Breast epithelium (tissue), 4 donors: ENCODE measurements around the gene NUCKS1. TPM values are rescaled to one million over a fixed set of nuclear protein-coding genes. Genes with fewer than 3 reads are reported as not detected.
"Not testable (repeated sequence)": the region's sequence is repeated elsewhere in the genome, so short reads cannot be mapped to it uniquely, and the experiment has no call there.

Source experiments
- DNase-seq, 2 donors: peaks; one replicate each; pipeline ENCODE4 v3.0.0-alpha.2; 2019; ENCODE audit warnings: low spot score in 2 of 2
- H3K27ac ChIP-seq, 2 donors: fragments of 200-600 bp; sonication (generic) in 1 of 2; one replicate each; pipeline ENCODE4 v1.5.1; 2016 to 2019; ENCODE audit warnings: mild to moderate bottlenecking in 1 of 2
- H3K27me3 ChIP-seq, 2 donors: fragments of 200-600 bp; sonication (generic) in 1 of 2; one replicate each; pipeline versions ENCODE4 v1.5.1 to v1.6.0; 2017 to 2019; ENCODE audit warnings: control low read depth in 1 of 2, mild to moderate bottlenecking in 1 of 2
- H3K36me3 ChIP-seq: fragments of 200-600 bp; one replicate; pipeline ENCODE4 v1.5.1; 2019
- H3K4me1 ChIP-seq, 2 donors: fragments of 200-600 bp; sonication (generic); one replicate each; pipeline ENCODE4 v1.5.1; 2016 to 2019; ENCODE audit warnings: control low read depth in 1 of 2
- H3K4me3 ChIP-seq, 3 donors: fragments of 200-600 bp; sonication (generic); 1 replicate in 2 of 3; 2 replicates in 1 of 3; pipeline ENCODE4 v1.5.1; 2016 to 2019; ENCODE audit warnings: mild to moderate bottlenecking in 3 of 3, moderate library complexity in 2 of 3
- H3K9me3 ChIP-seq, 2 donors: fragments of 200-600 bp; sonication (generic) in 1 of 2; one replicate each; pipeline ENCODE4 v1.5.1; 2016 to 2019; ENCODE audit warnings: control low read depth in 1 of 2
- CTCF ChIP-seq, 3 donors: fragments of 450-650 bp; IDR thresholded peaks; one replicate each; pipeline ENCODE4 v1.5.1; 2016 to 2017; ENCODE audit warnings: antibody characterized with exemption in 3 of 3, mild to moderate bottlenecking in 3 of 3, moderate library complexity in 3 of 3
- POLR2A ChIP-seq: fragments of 450-650 bp; IDR thresholded peaks from one replicate; pipeline ENCODE4 v1.6.1; 2016; ENCODE audit warnings: antibody characterized with exemption, mild to moderate bottlenecking, moderate library complexity
- POLR2AphosphoS5 ChIP-seq, 3 donors: sonication (generic); formaldehyde crosslinking; IDR thresholded peaks; one replicate each; pipeline ENCODE4 v1.6.1; 2017; ENCODE audit warnings: antibody characterized with exemption in 3 of 3
- intact Hi-C: fragments of 100-400 bp; cut with DNase I; formaldehyde crosslinking; loops from one replicate; pipeline ENCODE4 v1.15.1; 2023; ENCODE audit warnings: low total_unique reads
- total RNA-seq, 3 donors: library from RNA; depleted of rRNA; stranded (reverse); fragments of >200 nt; gene quantifications; one replicate each; pipeline ENCODE4 v1.1.0, GENCODE V29; 2016

Gene NUCKS1
- total RNA-seq, 3 donors from 2014 or later: 80.6 to 188 (median 86.9) TPM

DNA sequence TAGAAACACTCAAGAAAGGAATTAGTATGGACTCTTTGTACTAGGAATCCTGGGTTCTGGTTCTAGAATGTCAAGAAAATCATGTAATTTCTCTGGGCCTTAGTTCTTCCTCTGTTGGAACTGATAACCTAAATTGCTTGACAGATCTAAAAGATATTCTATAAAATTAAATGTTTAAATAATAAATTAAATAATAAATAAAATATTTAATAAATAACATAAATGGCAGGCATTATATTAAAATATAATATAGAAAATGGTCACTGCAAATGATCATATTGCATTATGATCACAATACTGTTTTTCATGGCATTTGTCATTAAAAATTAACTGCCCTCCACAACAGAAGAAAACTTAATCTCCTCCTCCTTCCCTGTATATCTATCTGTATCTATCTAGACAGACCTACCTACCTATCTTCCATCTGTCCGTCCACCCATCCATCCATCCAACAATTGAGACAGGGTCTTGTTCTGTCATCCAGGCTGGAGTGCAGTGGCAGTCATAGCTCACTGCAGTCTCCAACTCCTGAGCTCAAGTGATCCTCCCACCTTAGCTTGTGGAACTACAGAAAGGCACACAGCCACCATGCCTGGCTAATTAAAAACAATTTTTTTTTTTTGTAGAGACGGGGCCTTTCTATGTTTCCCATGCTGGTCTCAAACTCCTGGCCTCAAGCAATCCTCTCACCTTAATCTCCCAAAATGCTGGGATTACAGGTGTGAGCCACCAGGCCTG lies 16.4 kb downstream of the NUCKS1 start:
- DNase-seq: no peak
- Histone ChIP-seq H3K4me3 (no peak overlapping the region), H3K27me3 (no peaks in the 10 kb centered on the region), H3K9me3 (no peaks in the 10 kb centered on the region), H3K4me1 (no peaks in the 10 kb centered on the region), H3K27ac (no peak overlapping the region), H3K36me3 (no peaks in the 10 kb centered on the region)
- intact Hi-C loops: no loop called here
- TF ChIP-seq POLR2A: no peak
- TF ChIP-seq POLR2AphosphoS5 (IDR thresholded peaks at IDR 0.05): no peak
- no peak for TF ChIP-seq CTCF (IDR thresholded peaks at IDR 0.05)

DNA sequence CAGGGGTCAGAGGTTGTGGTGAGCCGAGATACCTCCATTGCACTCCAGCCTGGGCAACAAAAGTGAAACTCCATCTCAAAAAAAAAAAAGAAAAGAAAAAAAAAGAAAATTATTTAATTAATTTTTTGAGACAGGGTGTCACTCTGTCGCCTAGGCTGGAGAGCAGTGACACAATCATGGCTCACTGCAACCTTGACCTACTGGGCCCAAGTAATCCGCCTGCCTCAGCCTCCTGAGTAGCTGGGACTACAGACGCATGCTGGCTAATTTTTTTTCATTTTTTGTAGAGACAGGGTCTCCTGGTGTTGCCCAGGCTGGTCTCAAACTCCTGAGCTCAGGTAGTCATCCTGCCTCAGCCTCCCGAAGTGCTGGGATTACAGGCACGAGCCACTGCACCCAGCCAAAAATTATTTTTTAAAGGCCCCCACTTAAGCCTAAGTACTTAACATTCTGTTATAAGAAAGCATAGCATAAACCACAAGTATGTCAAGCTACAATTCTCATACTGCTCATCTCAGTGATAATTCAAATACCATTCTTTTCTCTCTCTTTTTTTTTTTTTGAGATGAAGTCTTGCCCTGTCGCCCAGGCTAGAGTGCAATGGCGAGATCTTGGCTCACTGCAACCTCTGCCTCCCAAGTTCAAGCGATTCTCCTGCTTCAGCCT lies 19.9 kb downstream of the NUCKS1 start:
- DNase-seq: no peak
- TF ChIP-seq CTCF (IDR thresholded peaks at IDR 0.05) (no peak), POLR2AphosphoS5 (IDR thresholded peaks at IDR 0.05) (no peak), POLR2A (no peak)
- Histone ChIP-seq H3K9me3 (no peaks in the 10 kb centered on the region), H3K4me1 (no peaks in the 10 kb centered on the region), H3K27ac (no peak overlapping the region), H3K27me3 (no peaks in the 10 kb centered on the region), H3K36me3 (no peaks in the 10 kb centered on the region), H3K4me3 (no peak overlapping the region)
- intact Hi-C loops: no loop called here

GRCh38 chr1:205726619-205727125 lies 23.3 kb downstream of the NUCKS1 start:
- no peak overlapping the region for H3K4me3 ChIP-seq
- no peak for DNase-seq
- no peaks in the 10 kb centered on the region for H3K27me3 ChIP-seq
- H3K9me3 ChIP-seq: no peaks in the 10 kb centered on the region
- TF ChIP-seq POLR2A (no peak), POLR2AphosphoS5 (IDR thresholded peaks at IDR 0.05) (no peak), CTCF (IDR thresholded peaks at IDR 0.05) (no peak)
- H3K4me1 ChIP-seq: no peaks in the 10 kb centered on the region
- H3K36me3 ChIP-seq: no peaks in the 10 kb centered on the region
- intact Hi-C loops: no loop called here
- no peak overlapping the region for H3K27ac ChIP-seq

- H3K36me3 ChIP-seq: peaks cover 3% of the 10 kb centered on the region
These were observed 24.5 kb downstream of the NUCKS1 start for GRCh38 chr1:205725514-205725913.

DNA sequence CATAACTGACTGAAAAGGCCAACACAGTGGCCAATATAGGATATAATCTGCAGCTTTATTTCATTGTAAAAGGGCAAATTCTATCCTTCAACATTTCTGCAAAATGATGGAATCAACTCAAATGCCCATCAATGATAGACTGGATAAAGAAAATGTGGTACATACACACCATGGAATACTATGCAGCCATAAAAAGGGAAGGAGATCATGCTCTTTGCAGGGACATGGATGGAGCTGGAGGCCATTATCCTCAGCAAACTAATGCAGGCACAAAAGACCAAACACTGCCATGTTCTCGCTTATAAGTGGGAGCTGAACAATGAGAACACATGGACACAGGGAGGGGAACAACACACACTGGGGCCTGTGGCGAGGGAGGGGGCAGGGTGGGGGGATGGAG lies 29.2 kb downstream of the NUCKS1 start:
- H3K4me1 ChIP-seq, intact Hi-C loops, H3K27ac ChIP-seq, H3K9me3 ChIP-seq, DNase-seq, H3K27me3 ChIP-seq, H3K4me3 ChIP-seq: not testable (repeated sequence)
- H3K36me3 ChIP-seq: peaks cover 15% of the 10 kb centered on the region

More at GRCh38 chr1:205725514-205725913, 24.5 kb downstream of the NUCKS1 start:
- intact Hi-C loops: no loop called here
- TF ChIP-seq POLR2AphosphoS5 (IDR thresholded peaks at IDR 0.05) (no peak), CTCF (IDR thresholded peaks at IDR 0.05) (no peak), POLR2A (no peak)
- no peak for DNase-seq
- Histone ChIP-seq H3K27me3 (no peaks in the 10 kb centered on the region), H3K4me1 (no peaks in the 10 kb centered on the region), H3K9me3 (no peaks in the 10 kb centered on the region), H3K27ac (no peak overlapping the region), H3K4me3 (no peak overlapping the region)
